GM04503 (cell line): Measurements from ENCODE around the gene SYTL3.

Experiments used
- DNase-seq: peaks from one replicate; pipeline ENCODE4 v3.0.0-alpha.2; 2012; ENCODE audit warnings: low read depth

The SYTL3 gene

GRCh38 chr6:158796353-158796752, 146.5 kb downstream of the SYTL3 start:
- no peak for DNase-seq

GRCh38 chr6:158797331-158798310, 147.8 kb downstream of the SYTL3 start:
- DNase-seq: peak; percentile 79

- DNase-seq: no peak
Observed at GRCh38 chr6:158798311-158798710, 148.5 kb downstream of the SYTL3 start.

- DNase-seq: no peak
Observed at GRCh38 chr6:158799051-158799792, 149.4 kb downstream of the SYTL3 start.

GRCh38 chr6:158801655-158802294, 151.9 kb downstream of the SYTL3 start:
- DNase-seq: no peak

- DNase-seq: no peak
Observed at GRCh38 chr6:158803733-158804143, 153.9 kb downstream of the SYTL3 start.

GRCh38 chr6:158804207-158804606, 154.4 kb downstream of the SYTL3 start:
- no peak for DNase-seq

GRCh38 chr6:158805698-158806377, 156.0 kb downstream of the SYTL3 start:
- DNase-seq: no peak

GRCh38 chr6:158807515-158808441, 157.9 kb downstream of the SYTL3 start:
- DNase-seq: no peak

GRCh38 chr6:158808442-158808833, 158.6 kb downstream of the SYTL3 start:
- DNase-seq: no peak

- DNase-seq: no peak
Observed at GRCh38 chr6:158808941-158809678, 159.3 kb downstream of the SYTL3 start.

GRCh38 chr6:158810155-158811095, 160.6 kb downstream of the SYTL3 start:
- no peak for DNase-seq

- DNase-seq: no peak
Observed at GRCh38 chr6:158812611-158813010, 162.8 kb downstream of the SYTL3 start.

GRCh38 chr6:158813032-158813431, 163.2 kb downstream of the SYTL3 start:
- no peak for DNase-seq
